HG03066 (cell line): ENCODE results near the gene MRPL38.
"Not testable (repeated sequence)": the region's sequence is repeated elsewhere in the genome, so short reads cannot be mapped to it uniquely, and the experiment has no call there.

ENCODE experiments used
- ATAC-seq: cut with Tn5 transposase; IDR thresholded peaks from one replicate; pipeline ENCODE4 v1.9.1; 2021; ENCODE audit warnings: low read depth; ENCODE audit not compliant: unreplicated experiment

Gene MRPL38

GRCh38 chr17:75856062-75856756 lies 48.5 kb downstream of the MRPL38 start:
- no peak for ATAC-seq

- ATAC-seq: peak; percentile 78
Measured at GRCh38 chr17:75855310-75856061, 49.2 kb downstream of the MRPL38 start, which contains the start of gene WBP2. Gene WBP2, minus strand, starts transcription at chr17:75855335. Its CDS starts 38 bp downstream, at chr17:75855297.

DNA sequence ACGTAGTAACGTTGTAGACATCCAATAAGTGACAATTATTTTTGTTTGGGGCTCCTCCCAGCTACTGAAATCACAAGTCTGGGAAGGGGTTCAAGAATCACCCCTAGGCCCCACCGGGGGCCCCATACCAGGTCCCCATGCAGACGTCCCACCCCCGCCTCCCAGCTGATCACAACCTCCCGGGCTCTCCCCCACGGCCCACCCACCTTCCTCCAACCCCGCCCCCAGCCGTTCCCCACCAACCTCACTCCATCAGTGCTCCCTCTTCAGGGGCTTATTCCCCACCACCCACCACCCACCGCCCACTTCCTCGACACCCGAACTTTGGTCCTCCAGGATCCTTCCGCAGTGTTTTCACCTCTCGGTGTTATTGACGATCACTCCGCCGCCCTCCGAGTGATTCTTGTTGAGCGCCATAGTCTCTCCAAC lies 49.8 kb downstream of the MRPL38 start:
- no peak for ATAC-seq

GRCh38 chr17:75854101-75854748 lies 50.5 kb downstream of the MRPL38 start:
- no peak for ATAC-seq

- ATAC-seq: no peak
Measured at GRCh38 chr17:75853433-75853832, 51.3 kb downstream of the MRPL38 start.

DNA sequence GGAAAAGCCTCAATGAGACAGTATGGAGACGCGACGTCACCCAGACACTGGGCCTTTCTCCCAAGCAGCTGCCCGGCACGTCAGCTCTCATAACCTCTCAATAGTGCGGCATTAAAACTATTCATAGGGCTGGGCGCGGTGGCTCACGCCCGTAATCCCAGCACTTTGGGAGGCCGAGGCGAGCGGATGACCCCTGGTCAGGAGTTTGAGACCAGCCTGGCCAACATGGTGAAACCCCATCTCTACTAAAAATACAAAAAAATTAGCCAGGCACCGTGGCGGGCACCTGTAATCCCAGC lies 53.0 kb downstream of the MRPL38 start:
- not testable (repeated sequence) for ATAC-seq

DNA sequence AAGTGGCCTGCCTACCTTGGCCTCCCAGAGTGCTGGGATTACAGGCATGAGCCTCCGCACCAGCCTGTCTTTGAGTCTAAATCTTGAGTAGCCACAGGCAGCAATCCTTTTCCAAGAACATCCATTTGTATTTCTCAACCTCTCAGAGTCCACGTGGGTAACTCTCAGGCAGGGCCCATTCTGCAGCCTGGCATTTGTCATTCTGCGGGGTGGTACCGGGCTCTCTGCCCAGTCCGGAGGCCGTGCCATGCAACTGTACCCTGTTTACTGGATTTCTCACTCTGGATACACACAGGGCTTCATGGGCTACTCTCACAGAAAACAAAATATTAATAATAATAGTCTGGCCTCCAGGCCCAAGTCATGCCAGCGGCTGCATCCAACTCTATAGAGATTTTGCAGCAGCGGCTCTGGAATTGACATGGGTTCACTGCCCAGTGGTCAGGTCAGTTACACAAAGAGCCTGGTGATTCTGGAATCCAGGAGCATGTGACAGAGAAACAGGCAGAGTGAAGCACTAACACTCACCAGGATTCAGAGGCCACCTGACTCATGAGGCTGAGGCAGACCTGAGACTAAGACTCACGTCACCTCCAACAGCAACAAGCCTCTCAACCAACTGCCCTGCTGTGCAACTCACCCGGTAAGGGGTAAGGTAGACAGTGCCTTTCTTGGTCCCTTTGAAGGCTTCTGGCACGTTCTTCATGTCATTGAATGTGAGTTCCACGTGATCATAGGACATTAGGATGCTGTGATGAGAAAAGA lies 53.6 kb downstream of the MRPL38 start:
- ATAC-seq: no peak

DNA sequence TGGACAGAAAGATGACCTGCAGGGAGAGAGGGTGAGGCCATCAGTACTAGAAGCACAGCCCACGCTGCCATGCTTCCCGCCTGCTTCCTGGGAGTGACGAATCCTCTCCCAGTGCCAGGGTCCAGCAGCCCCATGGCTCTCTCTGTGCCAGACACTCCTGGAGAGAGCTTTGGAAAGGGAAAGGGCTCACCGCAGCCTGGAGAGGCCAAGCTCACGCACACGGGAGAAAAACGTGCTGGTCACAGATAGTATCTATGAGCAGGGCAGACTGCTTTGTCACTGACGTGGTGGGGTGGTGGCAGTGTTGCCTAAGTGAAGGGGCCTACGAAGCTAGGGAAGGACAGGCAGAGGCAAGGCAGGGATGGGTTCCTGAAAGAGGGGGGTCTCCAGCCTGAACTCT lies 55.0 kb downstream of the MRPL38 start:
- no peak for ATAC-seq

DNA sequence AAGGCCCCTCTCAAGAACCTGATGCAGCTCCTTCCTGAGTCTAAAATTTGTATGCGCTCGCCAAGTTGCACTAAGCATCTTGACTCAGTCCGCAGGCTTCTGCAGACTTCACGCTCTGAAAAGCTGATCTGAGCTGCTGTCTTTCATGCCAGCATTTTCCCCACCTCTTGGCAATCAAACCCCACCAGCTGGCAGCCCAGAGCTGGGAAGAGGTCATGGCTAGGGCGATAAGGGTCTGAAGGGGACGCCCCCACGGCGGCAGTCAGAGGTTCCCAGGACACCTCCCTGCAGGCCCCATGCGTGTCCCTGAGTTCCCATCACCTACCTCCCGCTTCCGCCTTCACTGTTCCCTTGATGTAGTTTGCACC lies 55.4 kb downstream of the MRPL38 start:
- no peak for ATAC-seq
